ENCODE data around the gene TBCE.

DNA sequence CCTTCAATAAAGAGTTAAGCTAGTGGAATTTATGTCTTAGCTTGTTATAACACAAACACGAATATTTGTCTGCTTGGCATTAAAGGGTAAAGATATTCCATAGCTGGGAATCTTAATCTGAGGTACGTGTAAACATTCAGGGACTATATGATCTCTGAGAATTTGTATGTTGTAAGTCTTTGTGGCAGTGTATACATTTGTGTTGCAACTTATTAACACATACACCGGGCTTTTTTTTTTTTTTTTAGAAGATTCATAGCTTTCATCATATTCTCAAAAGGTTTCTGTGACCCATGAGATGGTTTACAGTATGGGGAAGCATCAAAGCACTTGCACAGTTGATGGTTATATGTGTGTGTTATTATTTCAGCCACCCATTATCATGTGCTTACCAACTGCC is 35.8 kb upstream of the TBCE start:
- TF ChIP-seq, protein P1, sequence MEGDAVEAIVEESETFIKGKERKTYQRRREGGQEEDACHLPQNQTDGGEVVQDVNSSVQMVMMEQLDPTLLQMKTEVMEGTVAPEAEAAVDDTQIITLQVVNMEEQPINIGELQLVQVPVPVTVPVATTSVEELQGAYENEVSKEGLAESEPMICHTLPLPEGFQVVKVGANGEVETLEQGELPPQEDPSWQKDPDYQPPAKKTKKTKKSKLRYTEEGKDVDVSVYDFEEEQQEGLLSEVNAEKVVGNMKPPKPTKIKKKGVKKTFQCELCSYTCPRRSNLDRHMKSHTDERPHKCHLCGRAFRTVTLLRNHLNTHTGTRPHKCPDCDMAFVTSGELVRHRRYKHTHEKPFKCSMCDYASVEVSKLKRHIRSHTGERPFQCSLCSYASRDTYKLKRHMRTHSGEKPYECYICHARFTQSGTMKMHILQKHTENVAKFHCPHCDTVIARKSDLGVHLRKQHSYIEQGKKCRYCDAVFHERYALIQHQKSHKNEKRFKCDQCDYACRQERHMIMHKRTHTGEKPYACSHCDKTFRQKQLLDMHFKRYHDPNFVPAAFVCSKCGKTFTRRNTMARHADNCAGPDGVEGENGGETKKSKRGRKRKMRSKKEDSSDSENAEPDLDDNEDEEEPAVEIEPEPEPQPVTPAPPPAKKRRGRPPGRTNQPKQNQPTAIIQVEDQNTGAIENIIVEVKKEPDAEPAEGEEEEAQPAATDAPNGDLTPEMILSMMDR (IDR thresholded peaks at IDR 0.05) = no peak
- TF ChIP-seq POLR2A (IDR thresholded peaks at IDR 0.05) = no peak
